ENCODE measurements around the gene PPP5C.
"Not testable (repeated sequence)": the region's sequence is repeated elsewhere in the genome, so short reads cannot be mapped to it uniquely, and the experiment has no call there.

Gene PPP5C

GRCh38 chr19:46394402-46394797 is 47.5 kb downstream of the PPP5C start:
- H3K4me3 ChIP-seq (ENCODE audit: control insufficient read depth, low read depth, low read length), result no peak overlapping the region
- no peak for TF ChIP-seq CTCF (conservative IDR thresholded peaks at IDR 0.05; ENCODE audit: control insufficient read depth, insufficient read depth, low read depth, low read length)
- no peak for DNase-seq (ENCODE audit: low read depth)

- DNase-seq (ENCODE audit: low read depth); H3K4me3 ChIP-seq (ENCODE audit: control insufficient read depth, low read depth, low read length): not testable (repeated sequence)
Observed at GRCh38 chr19:46397801-46398479, 51.1 kb downstream of the PPP5C start.

GRCh38 chr19:46402725-46403124 is 55.8 kb downstream of the PPP5C start:
- TF ChIP-seq CTCF (conservative IDR thresholded peaks at IDR 0.05; ENCODE audit: control insufficient read depth, insufficient read depth, low read depth, low read length), result no peak
- H3K4me3 ChIP-seq (ENCODE audit: control insufficient read depth, low read depth, low read length), result no peak overlapping the region
- DNase-seq (ENCODE audit: low read depth), result no peak

- no peak for TF ChIP-seq CTCF (conservative IDR thresholded peaks at IDR 0.05; ENCODE audit: control insufficient read depth, insufficient read depth, low read depth, low read length)
- DNase-seq (ENCODE audit: low read depth), result peak; percentile 61
- peak overlapping the region; percentile 25 for H3K4me3 ChIP-seq (ENCODE audit: control insufficient read depth, low read depth, low read length)
Observed at GRCh38 chr19:46404055-46404752, 57.3 kb downstream of the PPP5C start.

GRCh38 chr19:46404753-46405468 is 58.0 kb downstream of the PPP5C start:
- peak overlapping the region; percentile 25 for H3K4me3 ChIP-seq (ENCODE audit: control insufficient read depth, low read depth, low read length)
- peak; percentile 37 for TF ChIP-seq CTCF (conservative IDR thresholded peaks at IDR 0.05; ENCODE audit: control insufficient read depth, insufficient read depth, low read depth, low read length)

GRCh38 chr19:46406976-46407375 is 60.1 kb downstream of the PPP5C start:
- H3K4me3 ChIP-seq (ENCODE audit: control insufficient read depth, low read depth, low read length), result no peak overlapping the region
- DNase-seq (ENCODE audit: low read depth), result no peak
- no peak for TF ChIP-seq CTCF (conservative IDR thresholded peaks at IDR 0.05; ENCODE audit: control insufficient read depth, insufficient read depth, low read depth, low read length)

More at GRCh38 chr19:46404753-46405468, 58.0 kb downstream of the PPP5C start:
- peak; percentile 53 for DNase-seq (ENCODE audit: low read depth)

All from fibroblast of mammary gland (primary cell).